ENCODE measurements around the gene EFCAB6.

EFCAB6 gene

GRCh38 chr22:43564859-43565258, 247.2 kb downstream of the EFCAB6 start:
- Histone ChIP-seq H4K20me1 (ENCODE audit: insufficient read depth, low read length, poor library complexity, severe bottlenecking) (no peaks in the 10 kb centered on the region), H3K36me3 (ENCODE audit: insufficient read depth, low read length) (no peaks in the 10 kb centered on the region), H3K9me2 (replicated peaks; ENCODE audit: low read depth, low read length) (no peaks in the 10 kb centered on the region), H3K79me2 (ENCODE audit: insufficient read depth, low read length) (no peaks in the 10 kb centered on the region), H2AFZ (ENCODE audit: low read length) (no peak overlapping the region), H3K9ac (ENCODE audit: low read depth, low read length, poor library complexity, severe bottlenecking) (no peak overlapping the region), H3K4me1 (ENCODE audit: insufficient read depth, low read length, poor library complexity, severe bottlenecking) (no peaks in the 10 kb centered on the region), H3K4me3 (ENCODE audit: low read length, poor library complexity, severe bottlenecking) (no peak overlapping the region), H3K9me3 (ENCODE audit: insufficient read depth, low read depth, low read length) (no peaks in the 10 kb centered on the region), H3K4me2 (ENCODE audit: low read depth, low read length, poor library complexity, severe bottlenecking) (no peak overlapping the region), H3K27me3 (ENCODE audit: insufficient read depth, low read length, poor library complexity, severe bottlenecking) (no peaks in the 10 kb centered on the region), H3F3A (ENCODE audit: low read depth) (no peaks in the 10 kb centered on the region)
- TF ChIP-seq CTCF (conservative IDR thresholded peaks at IDR 0.05; ENCODE audit: low read length) (no peak), EZH2phosphoT487 (IDR thresholded peaks at IDR 0.05; ENCODE audit: borderline replicate concordance) (no peak)

GRCh38 chr22:43563571-43563970, 248.5 kb downstream of the EFCAB6 start:
- Histone ChIP-seq H3K9ac (ENCODE audit: low read depth, low read length, poor library complexity, severe bottlenecking) (no peak overlapping the region), H3K4me3 (ENCODE audit: low read length, poor library complexity, severe bottlenecking) (no peak overlapping the region), H3K79me2 (ENCODE audit: insufficient read depth, low read length) (no peaks in the 10 kb centered on the region), H3K4me1 (ENCODE audit: insufficient read depth, low read length, poor library complexity, severe bottlenecking) (no peaks in the 10 kb centered on the region), H3K9me3 (ENCODE audit: insufficient read depth, low read depth, low read length) (no peaks in the 10 kb centered on the region), H3F3A (ENCODE audit: low read depth) (no peaks in the 10 kb centered on the region), H2AFZ (ENCODE audit: low read length) (no peak overlapping the region), H3K4me2 (ENCODE audit: low read depth, low read length, poor library complexity, severe bottlenecking) (no peak overlapping the region), H3K36me3 (ENCODE audit: insufficient read depth, low read length) (no peaks in the 10 kb centered on the region), H4K20me1 (ENCODE audit: insufficient read depth, low read length, poor library complexity, severe bottlenecking) (no peaks in the 10 kb centered on the region), H3K9me2 (replicated peaks; ENCODE audit: low read depth, low read length) (no peaks in the 10 kb centered on the region), H3K27me3 (ENCODE audit: insufficient read depth, low read length, poor library complexity, severe bottlenecking) (no peaks in the 10 kb centered on the region)
- TF ChIP-seq CTCF (conservative IDR thresholded peaks at IDR 0.05; ENCODE audit: low read length) (no peak), EZH2phosphoT487 (IDR thresholded peaks at IDR 0.05; ENCODE audit: borderline replicate concordance) (no peak)

- Histone ChIP-seq H3K36me3 (ENCODE audit: insufficient read depth, low read length) (no peaks in the 10 kb centered on the region), H4K20me1 (ENCODE audit: insufficient read depth, low read length, poor library complexity, severe bottlenecking) (no peaks in the 10 kb centered on the region), H2AFZ (ENCODE audit: low read length) (no peak overlapping the region)
Observed at GRCh38 chr22:43562843-43563242, 249.3 kb downstream of the EFCAB6 start.

More at GRCh38 chr22:43562843-43563242, 249.3 kb downstream of the EFCAB6 start:
- no peak overlapping the region for H3K9ac ChIP-seq (ENCODE audit: low read depth, low read length, poor library complexity, severe bottlenecking)
- H3K79me2 ChIP-seq (ENCODE audit: insufficient read depth, low read length), result no peaks in the 10 kb centered on the region
- H3F3A ChIP-seq (ENCODE audit: low read depth), result no peaks in the 10 kb centered on the region
- H3K9me3 ChIP-seq (ENCODE audit: insufficient read depth, low read depth, low read length), result no peaks in the 10 kb centered on the region
- no peak overlapping the region for H3K4me2 ChIP-seq (ENCODE audit: low read depth, low read length, poor library complexity, severe bottlenecking)
- H3K4me1 ChIP-seq (ENCODE audit: insufficient read depth, low read length, poor library complexity, severe bottlenecking), result no peaks in the 10 kb centered on the region
- no peaks in the 10 kb centered on the region for H3K27me3 ChIP-seq (ENCODE audit: insufficient read depth, low read length, poor library complexity, severe bottlenecking)
- no peak overlapping the region for H3K4me3 ChIP-seq (ENCODE audit: low read length, poor library complexity, severe bottlenecking)
- TF ChIP-seq CTCF (conservative IDR thresholded peaks at IDR 0.05; ENCODE audit: low read length) (no peak), EZH2phosphoT487 (IDR thresholded peaks at IDR 0.05; ENCODE audit: borderline replicate concordance) (no peak)
- H3K9me2 ChIP-seq (replicated peaks; ENCODE audit: low read depth, low read length), result no peaks in the 10 kb centered on the region
